H7 (cell line): ENCODE results near the gene RET. TPM values are rescaled to one million over a fixed set of nuclear protein-coding genes. Genes with fewer than 3 reads are reported as not detected.
A peak's percentile ranks its signal among the peaks of the same experiment; 100 is the strongest.

Experiments
- DNase-seq: peaks from one replicate; pipeline ENCODE4 v3.0.0; 2012
- H3K27me3 ChIP-seq: 2 replicates; pipeline ENCODE4 v1.6.0; 2011; ENCODE audit warnings: mild to moderate bottlenecking, low read length; ENCODE audit not compliant: control insufficient read depth, insufficient read depth
- H3K36me3 ChIP-seq: replicated peaks from 2 replicates; pipeline ENCODE4 v1.5.1; 2011; ENCODE audit warnings: low read length; ENCODE audit not compliant: control insufficient read depth, insufficient read depth
- H3K4me3 ChIP-seq: 2 replicates; pipeline ENCODE4 v1.5.1; 2011; ENCODE audit warnings: low read depth, mild to moderate bottlenecking, control low read depth, low read length, moderate library complexity; ENCODE audit not compliant: insufficient read depth
- total RNA-seq: library from RNA; depleted of rRNA; stranded (reverse); fragments of >200 nt; shearing (Covaris generic); gene quantifications from 2 replicates; pipeline ENCODE4 v1.2.3, GENCODE V29; 2014

The RET gene
- total RNA-seq, 1 experiment from 2014 or later: 16.0 TPM

GRCh38 chr10:43041422-43042342 is 35.2 kb upstream of the RET start:
- Histone ChIP-seq H3K27me3 (no peaks in the 10 kb centered on the region), H3K36me3 (no peaks in the 10 kb centered on the region), H3K4me3 (no peak overlapping the region)
- no peak for DNase-seq

DNA sequence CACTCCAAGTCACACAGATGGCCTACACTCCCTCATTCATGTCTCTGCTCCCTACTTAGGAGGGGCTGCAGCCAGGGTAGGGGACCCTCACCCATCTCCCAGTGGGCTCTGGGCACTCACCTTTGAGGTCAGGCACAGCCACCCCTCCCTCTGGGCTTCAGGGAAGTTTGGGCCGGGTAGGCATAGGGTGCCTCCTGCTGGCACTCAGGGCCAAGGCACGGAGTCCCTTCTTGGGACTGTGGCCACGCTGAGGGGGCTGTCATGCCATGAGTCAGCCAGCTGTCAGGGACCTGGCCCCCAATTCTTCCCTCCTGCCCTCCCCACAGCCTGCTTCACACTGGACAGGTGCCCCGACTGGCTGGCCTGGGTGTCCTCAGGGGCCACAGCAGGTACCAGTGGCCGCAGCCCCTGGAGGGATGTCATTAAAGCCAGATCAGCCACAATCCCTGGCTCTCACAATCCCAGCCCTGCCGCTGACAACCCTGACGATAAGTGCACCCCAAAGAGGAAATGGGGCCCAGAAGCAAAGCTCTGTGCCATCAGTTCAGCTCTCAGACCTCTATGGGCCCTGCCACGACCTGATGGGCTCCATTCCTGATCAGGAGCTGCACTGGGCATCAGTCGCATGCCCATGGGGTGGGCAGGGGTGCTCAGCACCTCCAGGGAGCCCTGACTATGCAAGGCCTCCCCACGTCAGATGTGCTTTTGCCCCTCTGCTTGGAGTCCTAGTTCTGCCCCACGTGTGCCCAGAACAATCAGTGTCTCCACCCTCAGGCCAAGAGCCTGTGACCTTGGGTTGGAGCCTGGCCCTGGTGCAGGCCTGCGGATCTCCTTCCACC is 34.1 kb upstream of the RET start:
- peak; percentile 87 for DNase-seq
- Histone ChIP-seq H3K27me3 (no peaks in the 10 kb centered on the region), H3K4me3 (no peak overlapping the region), H3K36me3 (no peaks in the 10 kb centered on the region)

DNA sequence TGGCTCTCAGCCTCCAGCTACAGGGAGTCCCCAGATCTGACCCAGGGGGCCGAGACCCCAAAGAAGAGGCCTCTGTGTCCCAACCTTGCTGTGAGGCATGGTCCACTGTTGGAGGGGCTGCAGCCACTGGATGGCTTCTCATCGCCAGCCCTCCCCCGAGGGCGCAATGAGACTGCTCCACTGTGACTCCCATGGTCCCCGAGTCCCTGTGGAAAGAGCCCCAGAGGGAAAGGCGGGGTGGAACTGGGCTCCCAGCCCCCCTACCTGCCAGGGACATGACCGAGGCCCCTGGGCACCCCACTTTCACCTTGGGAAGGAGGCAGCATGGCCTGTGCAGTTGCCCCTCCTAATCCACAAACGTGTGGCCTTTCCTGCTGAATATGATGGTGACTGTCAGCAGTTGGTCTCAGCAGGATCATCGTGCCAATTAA is 33.5 kb upstream of the RET start:
- H3K4me3 ChIP-seq: no peak overlapping the region
- DNase-seq: peak; percentile 31
- no peaks in the 10 kb centered on the region for H3K36me3 ChIP-seq
- no peaks in the 10 kb centered on the region for H3K27me3 ChIP-seq

DNA sequence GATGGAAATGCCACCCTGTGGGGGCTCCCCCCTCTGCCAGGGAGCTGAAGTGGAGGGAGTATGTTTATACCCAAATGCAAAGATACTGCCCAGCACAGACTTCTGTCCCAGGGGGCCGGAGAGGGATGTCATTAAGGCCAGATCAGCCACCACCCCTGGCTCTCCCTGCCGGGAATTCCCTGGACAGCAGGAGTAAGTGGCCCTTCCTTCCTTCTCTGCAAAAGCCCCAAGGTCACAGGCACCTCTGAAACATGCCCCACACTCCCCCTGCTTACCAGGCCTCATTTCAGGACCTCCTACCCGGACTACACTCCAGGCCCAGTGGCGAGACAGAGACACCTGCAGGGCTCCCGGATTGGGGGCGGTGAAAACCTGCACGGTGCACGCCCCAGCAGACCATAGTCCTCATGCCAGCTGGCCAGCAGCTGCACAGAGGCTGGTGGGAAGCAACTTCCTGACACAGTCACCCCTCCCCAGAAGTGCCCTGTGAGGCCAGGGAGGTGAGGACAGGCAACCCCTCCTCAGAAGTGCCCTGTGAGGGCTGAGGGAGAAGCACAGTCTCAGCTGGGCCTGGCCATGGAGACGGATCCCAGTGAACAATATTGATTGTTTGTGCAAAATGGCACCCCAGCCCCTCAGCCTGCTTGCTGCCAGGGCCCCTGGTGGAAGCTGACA is 33.0 kb upstream of the RET start:
- peak; percentile 65 for DNase-seq
- Histone ChIP-seq H3K27me3 (no peaks in the 10 kb centered on the region), H3K36me3 (no peaks in the 10 kb centered on the region), H3K4me3 (no peak overlapping the region)

- no peaks in the 10 kb centered on the region for H3K36me3 ChIP-seq
- H3K4me3 ChIP-seq: no peak overlapping the region
- H3K27me3 ChIP-seq: no peaks in the 10 kb centered on the region
- DNase-seq: peak; percentile 73
These were observed 32.4 kb upstream of the RET start for GRCh38 chr10:43044448-43044921.

DNA sequence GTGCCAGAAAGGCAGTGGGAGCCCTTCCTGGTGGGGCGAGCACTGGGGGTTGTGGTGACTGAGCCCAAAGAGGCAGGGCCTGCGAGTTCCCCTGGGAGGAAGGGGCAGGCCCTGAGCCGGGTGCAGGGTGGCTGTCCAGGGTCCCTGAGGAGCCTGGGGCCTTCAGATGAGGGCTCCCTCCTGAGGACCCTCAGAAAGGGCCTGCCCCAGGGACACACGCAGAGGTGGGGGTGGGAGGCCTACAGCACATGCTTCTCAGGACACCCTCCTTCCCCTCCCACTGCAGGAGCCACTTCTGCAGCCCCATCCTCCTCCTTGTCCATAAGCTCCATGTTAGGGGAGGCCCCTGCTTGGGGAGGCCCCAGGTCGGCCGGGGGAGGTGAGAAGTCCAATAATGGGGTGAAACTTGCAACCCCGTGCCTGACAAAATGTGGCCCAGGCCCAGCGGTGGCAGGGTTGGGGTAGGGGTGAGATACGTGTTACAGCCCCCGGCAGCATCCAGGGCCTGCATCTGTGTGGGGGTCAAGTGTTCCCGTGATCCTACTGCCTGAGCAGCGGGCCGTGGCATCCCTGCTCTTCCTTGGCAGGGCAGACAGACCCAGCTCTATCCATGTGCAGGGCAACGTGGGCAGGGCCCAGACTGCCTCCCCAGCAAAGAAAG is 31.8 kb upstream of the RET start:
- peak; percentile 63 for DNase-seq
- no peaks in the 10 kb centered on the region for H3K36me3 ChIP-seq
- H3K4me3 ChIP-seq: no peak overlapping the region
- no peaks in the 10 kb centered on the region for H3K27me3 ChIP-seq

DNA sequence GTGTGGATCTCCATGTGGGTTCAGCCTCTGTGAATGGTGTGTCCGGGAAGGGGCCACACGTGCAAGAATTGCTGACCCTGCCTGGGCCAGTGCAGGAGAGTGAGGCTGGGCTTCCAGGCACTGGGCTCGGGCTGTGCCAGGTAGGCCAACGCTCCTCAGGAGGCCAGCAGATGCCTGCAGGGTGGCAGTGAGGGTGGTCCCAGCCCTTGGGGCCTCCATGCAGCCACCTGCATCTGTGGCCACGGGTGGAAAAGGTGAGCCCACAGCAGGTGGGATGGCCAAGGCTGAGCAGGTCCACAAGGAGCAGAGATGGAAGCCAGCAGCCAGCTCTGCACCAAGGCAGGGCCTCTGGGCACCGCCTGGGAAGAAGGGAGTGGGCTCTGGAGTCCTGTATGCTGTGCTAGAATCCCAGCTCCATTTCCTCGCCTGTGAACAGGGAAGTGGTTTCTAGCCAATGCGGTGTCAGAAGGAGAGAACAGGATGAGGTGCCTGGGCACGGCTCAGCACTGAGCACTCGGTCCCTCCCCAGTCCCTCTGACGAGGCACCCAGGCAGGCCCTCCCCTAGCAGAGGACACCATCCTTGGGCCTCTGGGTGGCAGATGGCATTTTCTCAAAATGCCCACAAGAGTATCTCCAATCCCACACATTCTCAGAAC is 31.1 kb upstream of the RET start:
- DNase-seq: peak; percentile 38
- Histone ChIP-seq H3K27me3 (no peaks in the 10 kb centered on the region), H3K4me3 (no peak overlapping the region), H3K36me3 (no peaks in the 10 kb centered on the region)

GRCh38 chr10:43046288-43046991 is 30.4 kb upstream of the RET start:
- H3K36me3 ChIP-seq: no peaks in the 10 kb centered on the region
- H3K27me3 ChIP-seq: no peaks in the 10 kb centered on the region
- DNase-seq: peak; percentile 64
- H3K4me3 ChIP-seq: no peak overlapping the region

DNA sequence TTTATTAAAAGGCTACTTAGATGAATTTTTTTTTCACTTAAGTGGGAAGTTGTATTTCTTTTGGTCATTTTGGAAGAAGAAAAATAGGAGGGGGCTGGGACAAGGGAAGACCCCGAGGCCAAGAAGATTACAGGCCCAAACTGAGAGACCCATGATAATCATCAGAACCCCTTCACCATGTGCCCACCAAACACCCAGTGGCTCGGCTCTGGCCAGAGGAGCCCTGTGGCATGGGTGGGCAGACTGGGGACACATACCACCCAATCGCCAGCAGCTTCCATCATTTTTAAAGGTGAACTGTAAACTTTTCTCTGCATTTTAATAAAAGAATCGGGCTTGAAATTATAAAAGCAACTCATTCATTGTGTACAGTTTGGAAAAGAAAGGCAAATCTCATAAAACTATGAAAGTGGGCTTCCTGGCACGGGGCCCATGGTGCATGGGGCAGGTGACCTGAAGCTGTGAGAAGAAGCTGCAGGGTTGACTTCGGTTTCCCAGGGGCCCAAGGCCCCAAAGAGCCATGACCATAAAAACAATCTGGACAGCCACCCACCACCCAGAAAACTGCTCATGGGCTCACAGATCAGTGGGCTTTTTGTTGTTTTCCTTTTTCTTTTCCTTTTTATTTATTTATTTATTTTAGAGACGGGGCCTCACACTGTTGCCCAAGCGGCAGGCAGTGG is 29.4 kb upstream of the RET start:
- DNase-seq: no peak
- Histone ChIP-seq H3K27me3 (no peaks in the 10 kb centered on the region), H3K36me3 (no peaks in the 10 kb centered on the region), H3K4me3 (no peak overlapping the region)

GRCh38 chr10:43048301-43049051 is 28.4 kb upstream of the RET start:
- no peaks in the 10 kb centered on the region for H3K27me3 ChIP-seq
- H3K4me3 ChIP-seq: no peak overlapping the region
- no peaks in the 10 kb centered on the region for H3K36me3 ChIP-seq
- DNase-seq: no peak

GRCh38 chr10:43049081-43049551 is 27.8 kb upstream of the RET start:
- H3K4me3 ChIP-seq: no peak overlapping the region
- DNase-seq: peak; percentile 36
- H3K27me3 ChIP-seq: no peaks in the 10 kb centered on the region

DNA sequence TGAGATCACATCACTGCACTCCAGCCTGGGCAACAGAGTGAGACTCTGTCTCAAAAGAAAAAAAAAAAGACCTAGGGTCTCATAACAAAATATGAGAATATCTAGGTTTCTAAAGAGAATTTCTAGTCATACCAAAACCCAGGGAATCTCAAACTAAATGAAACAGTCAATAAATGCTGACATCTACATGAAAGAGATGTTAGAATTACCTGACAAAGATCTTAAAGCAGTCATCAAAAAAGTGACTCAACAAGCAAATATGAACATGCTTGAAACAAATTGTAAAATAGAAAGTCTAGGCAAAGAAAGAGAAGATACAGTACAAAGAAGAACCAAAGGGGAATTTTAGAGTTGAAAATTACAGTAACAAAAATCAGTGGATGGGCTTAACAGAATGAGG is 26.9 kb upstream of the RET start:
- Histone ChIP-seq H3K4me3 (no peak overlapping the region), H3K36me3 (no peaks in the 10 kb centered on the region), H3K27me3 (no peaks in the 10 kb centered on the region)
- DNase-seq: no peak

More at GRCh38 chr10:43049081-43049551, 27.8 kb upstream of the RET start:
- H3K36me3 ChIP-seq: no peaks in the 10 kb centered on the region
